Measurements from ENCODE around the gene NMRAL1.

Gene NMRAL1

GRCh38 chr16:4426722-4427372 is 47.6 kb downstream of the NMRAL1 start:
- DNase-seq (ENCODE audit: low read depth, low spot score) = no peak

- no peak for DNase-seq (ENCODE audit: low read depth, low spot score)
These were observed 48.3 kb downstream of the NMRAL1 start for GRCh38 chr16:4426021-4426684.

- DNase-seq (ENCODE audit: low read depth, low spot score) = peak; percentile 85
These were observed 48.9 kb downstream of the NMRAL1 start, which contains the start of gene DNAJA3 for GRCh38 chr16:4425378-4426020. Gene DNAJA3 (plus strand): TSS chr16:4425868. CDS start chr16:4425882, 14 bp downstream.

GRCh38 chr16:4420505-4421105 is 53.8 kb downstream of the NMRAL1 start:
- no peak for DNase-seq (ENCODE audit: low read depth, low spot score)

GRCh38 chr16:4419402-4419959 is 54.9 kb downstream of the NMRAL1 start:
- no peak for DNase-seq (ENCODE audit: low read depth, low spot score)

- peak; percentile 97 for DNase-seq (ENCODE audit: low read depth, low spot score)
These were observed 58.0 kb downstream of the NMRAL1 start, which contains the start of gene CORO7 for GRCh38 chr16:4416200-4417032. Gene CORO7 (minus strand): TSS chr16:4416596. CDS start chr16:4416518, 78 bp downstream.

GRCh38 chr16:4415538-4416199 is 58.8 kb downstream of the NMRAL1 start:
- DNase-seq (ENCODE audit: low read depth, low spot score) = peak; percentile 24

GRCh38 chr16:4414187-4414917 is 60.1 kb downstream of the NMRAL1 start:
- DNase-seq (ENCODE audit: low read depth, low spot score) = peak; percentile 76

GRCh38 chr16:4412854-4413253 is 61.6 kb downstream of the NMRAL1 start:
- DNase-seq (ENCODE audit: low read depth, low spot score) = no peak

GRCh38 chr16:4412159-4412558 is 62.3 kb downstream of the NMRAL1 start:
- no peak for DNase-seq (ENCODE audit: low read depth, low spot score)

Measured in activated CD4-positive, CD25-positive, alpha-beta regulatory T cell treated with anti-CD3 and anti-CD28 coated beads, Interleukin-2, amount 50 U/mL, for 16 hours (primary cell).